DMS 273 (cell line): Measurements from ENCODE around the gene PDCD1.

Experiments
- DNase-seq: peaks from one replicate; lab custom pipeline; 2025; ENCODE audit not compliant: unreplicated experiment; lab: John Stamatoyannopoulos, UW

PDCD1 gene

DNA sequence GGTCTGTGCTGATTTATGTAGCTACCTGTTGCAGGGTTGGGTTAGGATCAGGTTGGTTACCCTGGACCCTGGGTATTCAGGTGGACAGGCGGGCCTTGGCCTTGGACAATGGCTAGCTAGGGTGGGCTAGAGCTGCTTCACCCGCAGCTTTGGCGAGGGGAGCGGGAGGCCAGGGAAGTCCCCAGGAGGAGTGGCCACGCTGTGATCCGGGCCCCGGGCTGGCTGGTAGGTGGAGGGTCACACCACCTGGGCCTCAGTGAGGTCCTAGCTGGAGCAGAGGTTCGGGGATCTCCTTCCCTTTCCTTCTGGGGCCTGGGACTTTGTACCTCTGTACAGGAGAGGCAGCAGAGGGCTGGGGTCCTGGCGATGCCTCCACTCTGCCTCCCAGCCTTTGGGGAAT lies 20.6 kb upstream of the PDCD1 start:
- DNase-seq: no peak

DNA sequence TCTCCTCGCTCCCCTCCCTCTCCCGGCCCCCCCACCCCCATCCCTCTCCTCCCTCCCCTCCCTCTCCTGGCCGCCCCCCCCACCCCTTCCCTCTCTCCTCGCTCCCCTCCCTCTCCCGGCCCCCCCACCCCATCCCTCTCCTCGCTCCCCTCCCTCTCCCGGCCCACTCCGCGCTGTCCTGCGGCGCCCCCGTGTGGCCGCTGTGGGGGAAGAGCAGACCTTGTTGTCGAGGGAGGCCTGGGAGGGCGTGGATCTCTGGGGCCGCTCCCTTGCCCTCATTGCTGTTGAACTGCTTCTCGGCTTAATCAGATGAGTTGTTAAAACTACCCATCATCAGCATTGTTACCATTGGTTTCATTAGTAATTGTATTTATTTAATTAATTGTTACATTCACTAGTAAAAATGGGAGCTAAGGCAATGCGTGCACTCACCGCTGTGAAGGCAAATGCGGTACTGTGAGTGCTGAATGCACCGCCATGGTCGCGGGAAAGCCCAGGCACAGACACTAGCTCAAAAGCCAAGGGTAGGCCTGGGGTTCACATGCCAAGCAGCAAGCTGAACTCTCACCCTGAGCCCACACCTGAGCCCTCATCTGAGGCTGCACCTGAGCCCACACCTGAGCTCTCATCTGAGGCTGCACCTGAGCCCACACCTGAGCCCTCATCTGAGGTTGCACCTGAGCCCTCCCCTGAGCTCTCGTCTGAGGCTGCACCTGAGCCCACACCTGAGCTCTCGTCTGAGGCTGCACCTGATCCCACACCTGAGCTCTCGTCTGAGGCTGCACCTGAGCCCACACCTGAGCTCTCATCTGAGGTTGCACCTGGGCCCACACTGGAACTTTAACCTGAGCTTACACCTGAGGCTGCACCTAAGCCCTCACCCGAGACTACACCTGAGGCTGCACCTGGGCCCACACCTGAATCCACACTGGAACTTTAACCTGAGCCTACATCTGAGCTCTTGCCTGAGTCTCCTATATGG lies 19.6 kb upstream of the PDCD1 start:
- DNase-seq: peak; percentile 91

DNA sequence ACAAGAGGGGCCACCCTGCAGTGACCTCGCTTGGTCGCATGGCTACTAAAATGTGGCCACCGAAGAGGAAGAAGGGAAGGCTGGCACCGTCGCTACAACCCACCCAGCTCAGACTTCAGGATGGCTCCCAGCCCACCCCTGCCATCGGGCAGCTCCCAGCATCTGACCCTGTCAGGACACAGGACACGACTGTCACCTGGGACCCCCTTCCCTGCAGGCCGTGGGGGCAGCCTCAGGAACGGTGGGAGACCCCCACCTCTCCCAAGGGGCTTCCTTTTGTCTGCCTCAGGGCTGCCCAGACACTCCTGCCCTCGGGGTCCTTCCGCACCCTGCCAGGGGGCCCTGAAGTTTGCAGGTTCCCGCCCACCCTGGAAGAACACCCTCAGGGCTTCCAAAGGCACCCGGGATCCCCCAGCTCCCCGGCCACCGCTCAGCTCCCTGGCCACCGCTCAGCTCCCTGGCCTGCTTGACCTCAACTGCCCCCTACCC lies 18.5 kb upstream of the PDCD1 start:
- no peak for DNase-seq

- DNase-seq: no peak
Measured at GRCh38 chr2:241876528-241877196, 18.0 kb upstream of the PDCD1 start.

GRCh38 chr2:241875754-241876527 lies 17.2 kb upstream of the PDCD1 start:
- DNase-seq: peak; percentile 62

GRCh38 chr2:241874277-241874925 lies 15.7 kb upstream of the PDCD1 start:
- DNase-seq: no peak

DNA sequence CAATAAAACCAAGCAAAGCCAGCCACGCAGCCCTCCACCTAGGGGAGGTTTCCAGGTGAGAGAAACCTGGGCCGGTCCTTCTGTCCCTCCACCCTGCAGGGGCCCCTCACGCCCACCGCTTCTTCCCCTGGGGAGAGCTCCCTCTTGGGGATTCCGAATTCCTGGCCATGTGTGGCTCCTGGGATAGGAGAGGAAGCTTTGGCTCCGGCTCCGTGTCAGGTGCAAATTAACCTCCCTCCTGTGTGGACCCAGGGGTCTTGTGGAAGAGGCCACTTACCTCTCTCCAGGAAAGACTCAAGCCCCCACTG lies 15.1 kb upstream of the PDCD1 start:
- DNase-seq: no peak

GRCh38 chr2:241873081-241873802 lies 14.5 kb upstream of the PDCD1 start:
- no peak for DNase-seq

GRCh38 chr2:241872313-241872642 lies 13.6 kb upstream of the PDCD1 start:
- DNase-seq: no peak

GRCh38 chr2:241871538-241872312 lies 13.0 kb upstream of the PDCD1 start:
- no peak for DNase-seq

DNA sequence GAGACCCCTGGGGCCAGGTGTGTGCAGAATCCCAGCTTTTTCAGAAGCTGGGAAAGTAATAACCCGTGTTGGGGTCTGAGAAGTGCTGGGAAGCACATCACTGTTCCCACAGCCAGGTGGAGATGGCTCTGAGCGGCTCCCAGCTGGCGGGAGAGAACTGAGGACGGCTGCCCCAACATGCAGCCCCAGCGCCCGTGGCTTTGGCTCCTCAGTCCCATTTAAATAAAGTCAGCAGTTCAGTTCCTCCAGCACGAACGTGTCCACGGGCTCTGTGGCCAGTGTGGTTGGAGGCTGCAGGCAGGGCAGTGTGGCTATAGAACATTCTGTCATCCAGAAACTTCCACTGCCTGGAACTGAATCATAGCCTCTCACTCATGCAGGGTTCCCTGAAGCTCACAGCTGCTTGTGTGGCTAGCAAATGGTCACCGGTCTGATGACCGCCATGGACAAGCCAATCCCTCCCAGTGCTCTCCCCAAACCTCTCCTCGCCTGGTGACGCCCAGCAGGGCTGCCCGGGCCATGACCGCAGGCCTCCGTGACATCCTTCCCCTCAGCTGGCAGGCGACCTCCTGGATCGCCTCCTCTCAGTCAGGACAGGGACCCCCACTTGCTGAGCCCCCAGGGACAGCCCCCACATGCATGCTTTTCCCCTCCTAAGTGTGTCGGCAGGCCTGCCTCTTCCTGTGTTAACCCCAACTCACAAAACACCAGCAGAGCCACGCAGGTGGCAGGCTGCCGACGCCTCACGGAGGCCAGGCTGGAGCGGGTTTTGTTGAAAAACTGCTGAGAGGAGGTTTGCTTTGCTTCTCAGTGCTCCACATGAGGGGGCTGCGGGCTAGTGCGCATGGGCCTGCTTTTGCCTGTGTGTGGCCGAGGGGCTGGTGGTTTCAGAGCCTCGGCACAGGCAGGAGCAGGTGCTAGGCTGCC lies 12.2 kb upstream of the PDCD1 start:
- DNase-seq: peak; percentile 72

- peak; percentile 83 for DNase-seq
Measured at GRCh38 chr2:241870081-241870541, 11.4 kb upstream of the PDCD1 start.

DNA sequence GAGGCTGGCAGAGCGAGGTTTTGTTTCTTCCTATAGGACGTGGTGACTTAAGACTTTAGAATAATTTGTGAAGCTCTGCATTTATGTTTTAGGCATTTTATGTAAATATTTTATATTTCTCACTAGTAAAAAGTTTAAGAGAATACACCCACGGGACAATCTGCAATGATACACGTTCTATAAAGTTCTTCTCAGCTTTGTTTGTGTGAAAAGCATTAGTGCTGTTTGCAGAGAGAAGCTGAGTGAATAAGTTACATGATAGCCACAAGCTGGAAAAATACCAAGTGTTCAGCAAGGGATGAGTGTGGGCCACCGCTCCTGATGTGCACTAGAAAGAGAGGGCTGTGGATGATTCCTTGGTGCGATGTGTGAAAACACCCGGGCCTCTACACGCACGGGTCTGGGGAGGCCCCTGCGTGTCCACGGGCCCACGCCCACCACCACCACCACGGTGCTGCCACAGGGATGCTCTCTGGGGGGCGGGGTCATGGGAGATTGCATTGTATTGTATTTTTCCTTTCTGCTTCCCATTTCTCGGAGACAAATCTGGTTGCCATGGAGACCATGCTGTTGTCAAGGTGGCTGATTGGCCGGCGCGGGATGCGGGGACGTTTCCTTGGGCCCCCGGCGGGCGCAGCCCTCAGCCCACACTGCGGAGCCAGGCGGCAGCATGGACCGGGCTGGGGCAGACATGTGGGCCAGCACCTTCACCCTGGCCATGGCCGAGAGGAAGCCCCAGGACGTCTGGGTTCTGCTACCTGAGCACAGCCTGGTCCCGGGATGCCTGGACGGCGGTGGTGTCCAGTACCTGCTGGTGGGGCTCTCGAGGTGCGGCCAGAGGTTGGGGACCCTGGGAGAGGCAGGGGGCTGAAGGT lies 10.6 kb upstream of the PDCD1 start, which contains the start of gene RTP5:
TSS of gene RTP5 (plus strand) at position 643 of the 875 bp plus-strand sequence. CDS start at position 671, 28 bp downstream.
- peak; percentile 70 for DNase-seq

DNA sequence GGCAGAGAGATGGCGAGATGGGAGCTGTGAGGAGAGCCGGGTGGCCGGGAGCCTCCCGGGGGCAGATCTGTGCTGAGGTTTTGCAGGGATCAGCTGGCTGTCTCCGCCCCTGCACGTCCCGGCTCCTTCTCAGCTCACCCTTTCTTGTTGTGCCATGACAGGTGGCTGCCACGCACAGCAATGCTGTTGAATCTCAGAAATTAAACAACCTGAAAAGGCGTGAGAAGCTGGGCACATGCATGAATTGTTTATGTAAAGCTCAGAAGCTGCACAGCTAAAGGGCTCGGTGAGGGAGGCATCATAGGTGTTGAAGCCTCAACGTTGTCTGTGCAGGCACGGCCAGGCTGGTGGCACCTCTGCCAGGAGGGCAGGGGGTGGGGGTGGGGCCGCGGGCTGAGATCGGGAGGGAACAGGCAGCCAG lies 10.0 kb upstream of the PDCD1 start:
- peak; percentile 59 for DNase-seq

DNA sequence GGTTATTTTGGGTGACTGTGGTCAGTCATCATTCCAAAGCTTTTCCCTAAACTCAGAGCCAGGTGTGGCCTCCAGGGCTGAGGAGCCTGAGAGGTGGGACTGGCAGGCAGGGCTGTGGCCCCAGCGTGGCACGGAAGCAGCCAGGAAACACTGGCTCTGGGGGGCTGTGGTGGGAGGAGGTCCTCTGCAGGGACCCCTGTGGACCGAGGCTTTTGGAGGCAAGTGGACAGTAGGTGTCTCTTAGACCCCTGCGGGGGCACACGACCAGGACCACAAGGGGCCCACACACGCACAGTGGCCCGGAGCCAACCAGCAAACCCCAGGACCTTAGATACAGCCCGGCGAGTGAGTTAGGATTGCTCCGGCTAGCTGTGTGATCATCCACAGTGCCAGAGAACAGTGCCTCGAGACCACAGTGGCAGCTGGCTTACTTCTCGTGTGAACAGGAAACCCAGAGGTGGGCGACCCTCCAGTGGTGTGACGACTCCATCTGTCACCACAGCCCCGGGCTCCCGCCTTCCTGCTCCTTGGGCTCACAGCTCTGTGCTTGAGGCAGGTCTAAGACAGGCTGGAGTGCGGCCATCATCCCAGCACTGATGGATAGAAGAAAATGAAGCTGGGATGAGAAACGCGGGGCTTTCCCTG lies 9.2 kb upstream of the PDCD1 start:
- peak; percentile 61 for DNase-seq

- DNase-seq: no peak
Measured at GRCh38 chr2:241866790-241867645, 8.3 kb upstream of the PDCD1 start.
